Islet of Langerhans (tissue), 1 donor: ENCODE results near the gene ANKRD23.

ENCODE experiments used
- FAIRE-seq: peaks from one replicate; lab custom pipeline; 2011; peaks lifted over from hg19 to GRCh38; lab: Jason Lieb, UNC

ANKRD23 gene

GRCh38 chr2:96877042-96877451, 33.2 kb upstream of the ANKRD23 start:
- FAIRE-seq, result no peak

DNA sequence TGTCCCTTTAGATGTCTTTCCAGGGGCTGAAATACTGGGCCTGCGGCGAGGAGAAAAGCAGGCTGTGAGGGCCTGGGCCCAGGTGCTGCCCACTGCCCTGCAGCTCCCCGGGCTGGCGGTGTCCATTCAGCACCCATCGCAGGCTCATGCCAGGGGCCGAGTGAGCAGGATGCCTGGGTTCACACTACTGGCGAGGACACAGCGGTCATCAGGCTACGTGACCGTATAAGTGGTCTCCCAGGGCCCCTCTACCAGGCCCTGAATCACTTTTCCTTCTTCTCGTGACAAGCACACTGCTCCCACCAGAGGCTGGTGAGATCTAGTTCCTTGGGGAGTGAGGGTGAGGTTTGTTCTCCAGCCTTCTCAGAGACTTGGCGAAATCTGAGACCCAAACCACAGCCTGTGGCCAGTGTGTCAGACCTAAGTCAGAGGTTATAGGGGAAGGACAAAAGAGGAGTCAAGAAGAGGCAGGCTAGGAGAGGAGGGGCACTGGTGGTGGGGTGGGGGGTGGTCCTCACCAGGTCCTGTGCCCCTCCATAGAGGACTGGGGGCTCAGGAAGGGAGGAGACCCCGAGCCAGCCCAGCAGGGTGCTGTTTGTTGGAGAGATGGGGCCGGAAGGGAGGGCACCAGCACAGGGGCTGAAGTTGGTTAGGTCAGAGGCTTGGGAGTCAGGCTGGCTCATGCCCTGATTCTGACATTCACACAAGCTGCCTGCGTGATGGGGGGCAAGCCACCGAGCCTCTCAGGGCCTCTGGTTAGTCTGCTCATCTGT, 32.6 kb upstream of the ANKRD23 start:
- FAIRE-seq, result no peak

DNA sequence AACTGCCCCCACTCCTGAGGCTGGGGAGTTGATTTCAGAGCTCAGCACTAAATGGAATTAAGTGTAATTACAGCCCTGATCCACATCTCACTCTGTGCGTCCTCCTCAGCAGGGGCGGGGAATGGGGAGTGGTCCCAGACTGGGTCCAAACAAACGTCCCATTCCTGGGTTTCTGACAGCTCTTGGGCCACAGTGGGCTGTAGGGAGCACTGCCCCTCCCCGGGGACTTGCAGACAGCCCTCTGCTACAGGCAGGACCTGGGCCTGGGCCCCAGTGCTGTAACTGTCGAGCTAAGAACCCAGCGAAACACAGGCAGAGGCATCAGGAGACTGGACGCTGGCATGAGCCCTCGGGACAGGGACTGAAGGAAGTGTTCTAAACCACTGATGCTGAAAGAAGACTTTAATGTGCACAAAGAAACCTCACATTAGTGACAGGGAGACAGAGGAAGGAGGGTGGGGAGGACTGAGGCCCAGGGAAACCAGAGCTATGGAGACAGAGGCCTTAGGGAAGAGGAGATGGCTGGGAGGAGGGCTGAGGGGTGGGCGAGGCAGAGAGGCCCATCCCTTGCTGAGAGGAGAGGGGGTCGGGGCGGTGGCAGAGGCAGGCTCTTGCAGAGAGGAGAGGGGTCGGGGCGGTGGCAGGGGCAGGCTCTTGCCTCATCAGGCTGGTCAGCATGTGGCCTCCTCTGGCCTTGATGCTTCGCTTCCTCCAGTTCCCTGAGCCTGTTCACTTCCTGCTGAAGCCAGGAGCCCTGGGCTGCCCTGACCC, 31.9 kb upstream of the ANKRD23 start:
- no peak for FAIRE-seq

GRCh38 chr2:96874198-96874831, 30.5 kb upstream of the ANKRD23 start:
- no peak for FAIRE-seq

- FAIRE-seq, result no peak
Observed at GRCh38 chr2:96873651-96874096, 29.9 kb upstream of the ANKRD23 start.

DNA sequence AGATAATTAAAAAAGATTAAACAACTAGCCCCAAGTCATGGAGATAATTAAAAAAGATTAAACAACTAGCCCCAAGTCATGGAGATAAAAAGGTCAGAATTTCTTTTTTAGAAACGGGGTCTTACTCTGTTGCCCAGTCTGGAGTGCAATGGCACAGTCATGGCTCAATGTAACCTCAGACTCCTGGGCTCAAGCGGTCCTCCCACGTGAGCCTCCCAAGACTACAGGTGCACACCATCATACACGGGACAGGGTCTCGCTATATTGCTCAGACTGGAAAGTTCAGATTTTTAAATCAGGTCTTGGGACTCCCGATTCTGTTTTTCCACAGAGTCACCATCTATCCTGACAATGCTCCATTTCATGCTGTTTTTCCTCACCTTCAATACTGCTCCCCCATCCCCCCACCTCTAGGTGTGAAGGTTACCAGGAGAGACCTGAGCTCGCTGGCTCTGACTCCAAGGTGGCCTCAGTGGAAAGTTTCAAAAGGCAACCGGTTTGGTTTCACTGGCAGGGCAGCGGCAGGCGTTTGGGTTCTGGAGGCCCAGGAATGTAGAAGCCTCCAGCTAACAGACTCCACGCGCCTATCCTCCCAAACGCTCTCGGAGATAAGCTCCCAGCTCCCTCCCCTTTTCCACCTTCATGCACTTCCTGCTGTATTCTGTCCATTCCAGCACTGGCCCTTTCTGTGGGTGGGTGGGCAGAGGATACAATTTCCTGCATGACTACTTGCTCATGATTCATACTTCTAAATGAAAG, 28.9 kb upstream of the ANKRD23 start:
- no peak for FAIRE-seq

DNA sequence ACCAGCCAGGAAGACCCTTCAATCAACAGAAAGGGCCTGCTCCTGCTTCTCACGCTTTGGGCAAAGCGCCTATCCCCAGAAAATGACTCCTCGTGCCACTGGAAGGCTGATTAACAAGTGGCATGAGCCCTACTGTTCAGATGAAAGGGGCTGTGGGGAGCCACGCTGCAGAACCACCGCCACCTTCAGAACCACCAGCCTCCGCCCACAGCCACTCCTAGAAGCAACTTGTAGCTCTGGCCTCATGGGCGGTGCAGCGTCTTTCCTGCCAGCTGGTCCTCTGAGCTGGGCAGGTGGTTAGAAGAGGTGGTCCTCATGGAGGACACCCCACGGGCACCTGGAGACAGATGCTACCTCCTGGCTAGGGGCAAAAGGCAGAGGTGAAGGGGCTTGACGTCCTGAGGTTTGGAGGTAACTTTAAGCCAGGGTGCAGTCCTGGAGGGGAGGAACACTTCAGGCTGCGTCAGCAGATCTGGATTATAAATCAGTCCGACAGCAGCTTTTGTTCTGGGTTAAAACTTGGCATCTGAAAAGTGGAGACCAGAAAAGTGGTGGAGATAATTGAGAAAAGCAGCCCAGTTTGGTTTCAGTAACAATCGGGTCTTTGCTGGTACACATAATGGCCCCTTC, 26.9 kb upstream of the ANKRD23 start:
- no peak for FAIRE-seq

- FAIRE-seq, result no peak
Observed at GRCh38 chr2:96869822-96870625, 26.2 kb upstream of the ANKRD23 start, which contains the start of gene SEMA4C. Gene SEMA4C, minus strand, starts transcription at chr2:96870080. Its CDS starts 2,194 bp downstream, at chr2:96867886.

DNA sequence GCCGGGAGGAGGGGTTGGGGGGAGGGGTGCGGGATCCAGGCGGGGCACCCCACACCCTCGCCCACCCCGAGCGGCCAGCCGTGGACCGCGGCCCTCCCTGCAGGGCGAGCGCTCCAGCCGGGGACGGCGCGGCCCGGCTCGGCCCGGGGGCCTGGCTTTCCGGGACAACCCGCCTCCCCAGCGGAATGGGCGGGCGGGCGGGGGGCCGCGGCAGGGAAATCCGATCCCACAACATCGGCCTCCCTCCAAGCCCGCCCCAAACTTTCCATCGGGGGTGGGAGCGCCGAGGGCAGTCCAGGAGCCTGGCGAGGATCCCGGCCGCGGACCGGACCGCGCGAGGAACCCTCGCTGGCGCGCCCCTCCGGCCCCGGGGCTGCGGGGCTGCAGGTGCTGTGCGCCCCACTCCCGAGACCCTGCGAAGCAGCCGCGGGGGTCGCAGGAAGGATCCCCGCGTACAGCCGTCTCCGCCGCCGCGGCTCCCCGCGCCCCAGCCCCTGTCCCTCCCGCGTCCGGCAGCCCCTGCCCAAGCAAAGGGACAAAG, 25.5 kb upstream of the ANKRD23 start:
- no peak for FAIRE-seq

- FAIRE-seq, result no peak
Observed at GRCh38 chr2:96868555-96869280, 24.9 kb upstream of the ANKRD23 start.

DNA sequence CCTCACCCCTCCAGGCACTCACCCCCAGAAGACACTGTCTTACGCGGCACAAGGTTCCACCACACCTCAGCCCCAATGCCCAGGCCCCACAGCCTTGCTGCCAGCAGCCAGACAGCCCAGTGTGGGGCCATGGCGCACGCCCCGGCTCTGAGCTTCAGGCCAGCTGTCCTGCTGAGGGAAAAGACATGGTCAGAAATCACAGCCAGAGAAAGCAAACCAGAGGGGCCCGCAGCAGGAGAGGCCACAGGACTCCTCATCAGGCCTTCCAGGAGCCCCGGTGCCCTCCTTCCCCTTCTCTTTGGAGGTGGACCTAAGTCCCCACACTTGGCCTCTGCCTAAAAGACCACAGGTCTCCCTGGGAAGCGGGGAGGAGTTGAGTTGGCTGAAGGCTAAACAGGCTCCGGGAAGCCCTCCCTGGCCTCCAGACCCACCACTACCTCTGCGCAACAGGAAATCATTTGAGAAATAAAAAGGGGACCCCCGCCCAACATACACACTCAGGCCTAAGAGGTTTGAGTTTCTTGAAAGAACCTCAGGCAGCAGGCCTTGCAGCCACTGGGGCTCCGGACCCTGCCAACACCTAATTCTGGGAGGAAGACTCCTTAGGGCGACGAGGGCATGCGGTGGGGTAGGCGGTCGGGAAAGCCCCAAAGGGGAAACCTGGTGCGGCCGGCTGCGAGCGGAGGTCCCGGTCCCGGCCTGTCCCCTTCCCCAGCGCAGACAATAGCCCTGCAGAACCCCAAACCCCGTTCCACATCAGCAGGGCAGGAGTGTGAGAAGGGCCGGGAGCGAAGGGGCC, 24.1 kb upstream of the ANKRD23 start:
- FAIRE-seq, result no peak

GRCh38 chr2:96866986-96867755, 23.4 kb upstream of the ANKRD23 start:
- no peak for FAIRE-seq

- no peak for FAIRE-seq
Observed at GRCh38 chr2:96866586-96866985, 22.8 kb upstream of the ANKRD23 start.

- FAIRE-seq, result no peak
Observed at GRCh38 chr2:96866149-96866548, 22.3 kb upstream of the ANKRD23 start.

- no peak for FAIRE-seq
Observed at GRCh38 chr2:96865654-96866053, 21.8 kb upstream of the ANKRD23 start.

GRCh38 chr2:96864343-96865091, 20.7 kb upstream of the ANKRD23 start:
- no peak for FAIRE-seq

DNA sequence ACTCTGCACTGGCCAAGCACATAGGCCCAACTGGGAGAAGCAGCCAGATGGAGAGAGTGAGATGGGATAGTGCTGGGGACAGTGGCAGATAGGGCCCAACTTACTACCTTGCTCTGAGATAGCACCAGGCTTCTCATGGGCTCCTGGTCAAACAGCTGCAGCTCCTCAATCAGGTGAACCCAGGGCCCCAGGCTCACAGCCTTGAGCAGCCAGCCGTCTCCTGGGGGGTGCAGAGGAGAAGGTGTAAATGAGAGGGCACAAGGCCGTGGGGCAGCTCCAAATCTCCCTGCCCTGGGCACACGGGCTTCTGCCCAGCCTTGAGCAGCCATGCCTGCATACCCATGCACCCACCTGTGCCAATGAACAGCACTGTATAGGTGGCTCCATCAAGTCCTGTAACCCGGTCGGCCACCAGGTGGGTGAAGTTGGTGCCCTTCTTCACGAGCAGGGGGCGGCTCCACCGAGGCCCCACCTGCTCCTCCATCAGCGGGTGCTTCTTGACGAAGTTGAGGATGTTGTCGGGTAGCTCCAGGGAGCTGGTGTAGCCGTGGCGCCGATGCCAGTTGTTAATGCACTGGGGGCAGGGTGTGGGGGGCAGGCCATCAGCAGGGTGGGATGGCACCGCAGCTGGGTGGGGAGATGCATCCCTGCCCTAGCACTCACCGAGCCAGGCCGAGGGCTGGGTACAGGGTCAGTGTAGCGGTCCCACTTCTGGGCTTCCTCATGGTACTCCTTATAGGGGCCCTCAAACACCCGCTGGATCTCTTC, 19.9 kb upstream of the ANKRD23 start:
- FAIRE-seq, result no peak
